HG02973 (cell line): Measurements from ENCODE around the gene GPR107.

Experiments
- ATAC-seq: cut with Tn5 transposase; IDR thresholded peaks from one replicate; pipeline ENCODE4 v1.9.1; 2021; ENCODE audit warnings: moderate library complexity; ENCODE audit not compliant: unreplicated experiment

The GPR107 gene

DNA sequence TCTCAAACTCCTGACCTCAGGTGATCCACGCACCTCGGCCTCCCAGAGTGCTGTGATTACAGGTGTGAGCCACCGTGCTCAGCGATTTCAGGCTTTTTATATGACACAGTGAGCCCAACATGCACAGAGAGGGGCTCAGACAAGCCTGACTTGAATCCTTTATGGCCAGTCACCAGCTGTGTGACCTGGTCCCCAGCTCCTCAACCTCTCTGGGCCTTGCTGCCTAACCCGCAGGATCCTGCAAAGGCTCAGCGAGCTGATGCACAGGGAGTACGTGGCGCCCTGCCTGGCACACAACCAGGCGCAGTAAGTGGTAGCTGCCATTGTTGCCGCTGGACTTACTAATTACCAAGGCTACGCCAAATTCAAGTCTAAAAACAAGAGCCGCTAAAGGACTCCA is 101.9 kb downstream of the GPR107 start:
- no peak for ATAC-seq

DNA sequence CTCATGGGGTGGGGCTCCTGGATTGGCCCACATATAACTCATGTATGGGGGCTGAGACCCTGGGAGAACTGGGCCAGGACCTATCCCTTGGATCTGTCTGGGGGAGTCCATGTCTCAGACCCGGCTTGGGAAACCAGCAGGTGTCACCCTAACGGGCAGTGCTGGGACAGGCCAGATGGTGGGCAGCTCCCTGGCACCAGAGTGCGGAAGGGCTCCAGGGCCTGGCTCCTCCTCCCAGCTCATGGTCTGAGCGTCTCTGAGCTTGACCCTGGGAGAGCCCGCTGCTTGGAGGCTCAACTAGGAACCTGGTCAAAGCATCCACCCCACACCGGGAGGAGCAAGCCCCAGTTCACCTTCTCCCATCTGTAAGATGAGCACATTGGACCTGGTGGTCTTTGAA is 103.0 kb downstream of the GPR107 start:
- no peak for ATAC-seq

GRCh38 chr9:130157079-130157478 is 103.4 kb downstream of the GPR107 start:
- ATAC-seq, result no peak

DNA sequence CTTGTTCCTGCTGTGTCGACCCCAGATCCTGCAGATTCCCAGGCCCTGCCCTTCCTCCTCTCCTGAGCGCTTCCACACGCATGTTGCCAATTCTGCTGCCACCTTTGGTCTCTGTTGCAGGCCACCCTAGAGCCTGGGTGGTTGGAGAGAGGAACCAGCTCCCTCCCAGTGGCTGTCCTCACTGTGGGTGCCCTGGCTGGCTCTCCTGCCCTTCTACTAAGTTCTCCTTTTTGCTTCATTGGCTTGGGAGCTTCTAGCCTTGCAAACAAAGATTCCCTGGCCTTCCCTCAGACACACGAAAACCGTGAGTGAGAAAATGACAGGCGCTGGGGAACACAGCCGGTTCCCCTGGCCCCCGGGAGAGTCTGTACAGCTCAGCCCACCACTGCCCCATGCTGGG is 104.3 kb downstream of the GPR107 start:
- no peak for ATAC-seq

DNA sequence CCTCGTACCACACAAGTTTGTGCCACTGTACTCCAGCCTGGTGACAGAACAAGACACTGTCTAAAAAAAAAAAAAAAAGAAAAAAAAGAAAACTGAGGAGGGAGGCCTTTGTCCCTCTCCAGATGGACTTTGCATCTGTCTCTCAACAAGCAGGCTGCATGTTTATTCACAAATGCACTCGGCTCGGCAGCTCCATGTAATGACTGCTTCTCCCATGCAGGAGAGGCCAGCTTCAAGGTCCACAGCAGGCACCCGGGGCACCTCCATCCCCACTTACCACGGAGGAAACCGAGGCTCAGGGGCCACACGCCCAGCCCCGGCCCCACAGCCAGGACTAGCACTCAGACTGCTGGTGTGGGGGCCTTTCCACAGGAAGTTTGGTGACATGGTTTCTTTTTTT is 105.4 kb downstream of the GPR107 start:
- ATAC-seq, result no peak

GRCh38 chr9:130159915-130160670 is 106.4 kb downstream of the GPR107 start:
- ATAC-seq, result no peak

GRCh38 chr9:130160862-130161470 is 107.3 kb downstream of the GPR107 start:
- no peak for ATAC-seq

- no peak for ATAC-seq
Observed at GRCh38 chr9:130165579-130165978, 111.9 kb downstream of the GPR107 start.

- ATAC-seq, result no peak
Observed at GRCh38 chr9:130166399-130166798, 112.7 kb downstream of the GPR107 start.

DNA sequence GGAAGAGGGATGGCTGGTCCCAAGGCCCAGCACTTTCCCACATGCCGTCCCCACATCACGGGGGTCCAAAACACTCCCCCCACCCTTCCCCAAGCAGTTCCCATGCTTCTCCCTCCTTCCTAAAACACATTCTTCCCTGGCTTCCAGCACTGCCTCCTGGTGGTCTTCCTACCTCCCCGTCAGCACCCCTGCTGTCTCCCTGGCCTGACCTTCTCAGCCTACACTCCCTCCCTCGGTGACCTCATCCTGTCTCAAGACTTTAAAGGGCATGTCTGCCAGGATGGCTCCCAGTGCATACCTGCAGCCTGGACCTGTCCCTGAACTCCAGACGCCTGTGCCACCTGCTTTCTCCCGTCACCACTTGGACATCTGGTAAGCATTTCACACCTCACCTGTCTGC is 114.2 kb downstream of the GPR107 start:
- ATAC-seq, result no peak

DNA sequence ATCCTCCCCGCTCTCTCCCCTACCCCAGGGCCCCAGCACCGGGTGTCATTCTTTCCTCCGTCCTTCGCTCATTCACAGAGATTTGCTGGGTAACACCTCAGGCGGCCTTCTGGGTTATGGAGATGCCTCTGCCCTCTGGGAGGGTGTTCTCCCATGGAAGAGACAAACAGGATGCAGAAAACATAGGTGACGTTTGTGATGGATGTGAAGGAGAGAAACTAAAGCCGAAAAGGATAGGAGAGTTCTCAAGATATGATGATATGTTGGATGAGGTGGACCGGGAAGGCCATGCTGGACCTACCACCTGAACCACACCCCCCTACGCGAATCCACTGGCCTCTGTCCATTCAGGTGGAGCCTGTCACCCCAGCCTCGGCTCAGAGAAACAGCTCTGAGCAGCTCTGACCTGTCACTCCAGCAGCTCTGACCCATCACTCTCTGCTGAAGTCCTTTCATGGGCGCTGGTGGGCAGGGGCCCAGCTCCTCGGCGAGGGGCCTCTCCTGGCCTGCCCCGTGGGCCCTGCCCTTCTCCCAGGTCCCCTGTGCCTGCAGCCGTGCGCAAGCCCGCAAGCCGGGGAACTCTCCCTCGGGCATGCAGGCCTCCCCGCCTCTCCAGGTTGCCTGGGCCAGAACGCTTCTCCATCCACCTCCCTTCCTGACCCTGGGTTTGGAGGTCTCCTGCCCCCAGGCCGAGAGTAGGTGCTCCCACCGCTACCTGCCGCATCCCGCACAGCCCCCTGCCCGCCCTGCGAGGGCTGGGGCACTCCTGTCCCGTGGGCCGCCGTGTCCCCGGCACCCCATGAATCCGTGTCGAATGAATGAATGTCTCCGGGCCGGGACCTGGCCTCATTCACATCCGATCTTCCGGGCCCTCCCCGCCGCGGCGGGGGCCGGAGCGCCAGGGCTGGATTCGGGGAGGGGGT is 117.8 kb downstream of the GPR107 start:
- no peak for ATAC-seq

DNA sequence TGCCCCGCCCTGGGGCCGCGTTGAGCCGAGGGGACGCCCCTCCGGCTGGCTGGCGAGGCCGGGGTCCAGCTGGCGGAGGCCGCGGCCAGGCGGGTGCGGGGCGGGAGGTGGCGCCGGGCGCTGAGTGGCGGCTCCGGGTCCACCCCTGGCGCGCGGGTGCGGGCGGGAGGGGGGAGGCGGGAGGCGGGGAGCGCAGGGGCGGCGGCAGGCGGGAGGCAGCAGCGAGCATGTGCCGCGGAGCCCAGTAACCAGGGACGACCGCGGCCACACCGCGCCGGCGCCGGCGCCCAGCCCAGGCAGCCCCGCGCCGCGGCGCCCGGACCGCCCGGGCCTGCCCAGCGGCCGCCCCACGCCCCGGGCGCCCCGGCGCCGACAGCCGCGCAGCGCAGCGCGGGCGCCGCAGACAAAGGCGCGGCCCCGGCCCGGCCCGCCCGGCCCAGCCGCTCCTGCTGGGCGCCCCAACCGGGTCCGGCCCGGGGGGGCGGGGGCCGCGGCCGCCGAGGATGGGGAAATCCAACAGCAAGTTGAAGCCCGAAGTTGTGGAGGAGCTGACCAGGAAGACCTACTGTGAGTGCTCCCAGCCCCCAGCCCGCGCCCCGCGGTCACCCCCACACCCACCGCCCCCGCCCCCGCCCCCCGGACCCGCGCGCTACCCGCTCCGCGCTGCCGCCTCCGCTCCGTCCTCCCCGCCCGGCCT is 118.6 kb downstream of the GPR107 start, which contains the start of gene NCS1:
NCS1 (plus strand) TSS at position 244 of the 697 bp plus-strand sequence; CDS start at position 504, 260 bp downstream.
- no peak for ATAC-seq

DNA sequence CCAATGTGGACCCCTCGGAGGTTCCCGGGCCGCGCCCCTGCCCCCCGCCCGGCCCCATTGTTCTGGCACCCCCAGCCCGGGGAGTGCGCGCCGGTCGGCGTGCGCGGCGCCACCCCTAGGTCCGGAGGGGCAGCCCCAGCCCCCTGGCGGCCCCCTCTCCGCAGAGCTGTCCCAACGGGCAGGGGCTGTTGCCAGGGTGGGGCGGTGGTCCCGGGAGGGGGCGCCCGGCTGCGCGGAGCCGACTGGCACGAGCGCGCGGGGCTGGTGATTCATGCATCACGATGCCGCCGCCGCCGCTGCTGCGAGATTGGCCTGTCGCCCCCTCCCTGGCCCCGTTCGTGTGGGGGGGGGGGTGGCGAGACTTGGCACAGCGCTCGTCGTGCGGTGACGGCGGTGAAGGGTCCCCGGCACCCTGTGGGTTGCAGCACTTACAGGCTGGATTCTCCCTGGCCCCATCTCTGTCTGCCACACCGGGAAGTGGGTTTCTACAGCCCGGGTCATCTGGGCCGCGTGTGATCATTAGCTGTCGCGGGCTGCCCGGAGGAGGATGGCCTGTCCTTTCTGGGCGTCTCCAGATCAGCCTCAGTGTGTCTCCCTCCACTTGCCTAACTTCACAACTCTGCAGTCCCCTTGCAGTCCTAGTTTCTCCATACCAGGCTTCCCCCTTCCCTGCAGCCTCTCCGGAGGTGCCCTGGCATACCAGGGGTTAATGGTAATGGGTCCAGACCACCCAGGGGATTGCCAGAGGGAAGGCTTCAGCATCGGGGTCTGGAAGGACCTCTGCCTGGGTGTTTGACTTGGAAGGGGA is 119.4 kb downstream of the GPR107 start:
- ATAC-seq, result no peak

GRCh38 chr9:130173666-130173983 is 119.9 kb downstream of the GPR107 start:
- no peak for ATAC-seq

GRCh38 chr9:130174025-130174424 is 120.3 kb downstream of the GPR107 start:
- no peak for ATAC-seq

- no peak for ATAC-seq
Observed at GRCh38 chr9:130174920-130175321, 121.2 kb downstream of the GPR107 start.

- no peak for ATAC-seq
Observed at GRCh38 chr9:130175355-130175754, 121.6 kb downstream of the GPR107 start.

DNA sequence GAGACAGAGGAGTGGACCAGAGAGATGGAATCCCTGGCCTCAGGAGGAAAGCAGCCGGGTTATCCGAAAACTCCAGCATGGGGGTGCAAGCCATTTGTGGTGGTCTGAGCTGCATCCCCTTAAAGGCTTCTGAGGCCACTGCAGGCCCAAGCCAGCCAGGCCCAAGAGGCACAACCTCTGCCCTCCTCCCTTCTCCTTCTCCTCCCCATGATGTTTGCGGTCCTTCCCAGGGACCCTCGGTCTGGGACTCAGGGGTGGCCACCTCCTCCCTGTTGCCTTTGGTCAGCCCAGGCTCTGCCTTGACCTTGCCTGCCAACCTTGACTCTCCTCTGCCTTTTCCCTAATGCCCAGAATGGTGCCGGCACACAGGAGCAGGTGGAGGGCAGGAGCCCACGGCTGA is 123.1 kb downstream of the GPR107 start:
- ATAC-seq, result no peak

DNA sequence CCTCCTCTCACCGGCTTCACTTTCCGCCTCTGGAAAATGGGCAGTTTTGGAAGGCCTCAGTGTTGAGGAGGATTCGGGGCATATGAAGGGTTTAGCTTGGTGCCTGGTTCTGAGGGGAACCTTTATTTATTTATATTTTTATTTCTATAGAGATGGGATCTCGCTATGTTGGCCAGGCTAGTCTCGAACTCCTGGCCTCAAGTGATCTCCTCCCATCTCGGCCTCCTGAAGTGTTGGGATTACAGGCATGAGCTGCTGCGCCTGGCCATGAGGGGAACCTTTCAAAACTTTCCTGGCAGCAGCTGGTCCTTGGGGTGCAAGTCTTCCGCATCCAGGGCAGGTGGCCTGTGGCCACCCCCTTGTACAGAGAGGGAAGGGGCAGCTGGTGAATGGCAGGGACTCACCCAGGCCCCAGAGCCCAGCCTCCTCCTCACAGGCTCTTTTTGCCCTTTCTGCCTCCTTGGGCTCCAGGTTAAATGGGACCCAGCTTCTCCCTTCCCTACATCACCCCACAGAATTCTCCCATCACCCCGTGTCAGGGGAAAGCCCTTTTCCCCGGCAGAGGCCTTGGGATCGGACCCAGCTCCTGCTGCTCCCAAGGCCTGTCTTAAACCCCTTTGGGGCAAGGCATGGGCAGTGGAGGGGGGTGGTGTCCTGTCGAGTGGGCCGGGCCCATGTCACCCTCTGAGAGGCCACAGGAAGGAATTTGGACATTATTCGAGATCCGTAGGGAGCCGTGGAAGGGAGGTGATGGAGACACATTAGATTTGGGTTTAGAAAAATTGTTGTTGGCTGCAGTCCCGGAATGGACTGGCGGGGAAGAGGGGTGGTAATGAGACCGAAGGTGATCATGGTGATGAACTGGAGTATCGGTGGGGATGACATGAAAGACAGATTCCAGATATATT is 124.4 kb downstream of the GPR107 start:
- no peak for ATAC-seq
